Kidney (tissue), 14 donors: ENCODE results near the gene DIPK1C. TPM values are rescaled to one million over a fixed set of nuclear protein-coding genes. Genes with fewer than 3 reads are reported as not detected.

ENCODE experiments used
- DNase-seq, 5 donors: peaks; one replicate each; pipeline ENCODE4 v3.0.0-alpha.2; 2013 to 2020
- FAIRE-seq: peaks from 2 replicates; lab custom pipeline; 2012; peaks lifted over from hg19 to GRCh38; lab: Jason Lieb, UNC
- H3K27ac ChIP-seq, 2 donors: one replicate each; pipeline ENCODE4 v1.7.0; 2013; ENCODE audit warnings: low read depth in 2 of 2, low read length in 2 of 2, inconsistent platforms in 1 of 2
- H3K27me3 ChIP-seq: one replicate; pipeline ENCODE4 v1.7.1; 2013; ENCODE audit warnings: low read length, inconsistent platforms; ENCODE audit not compliant: control insufficient read depth, insufficient read depth
- H3K36me3 ChIP-seq, 3 donors: one replicate each; pipeline versions ENCODE4 v1.7.0 to v1.7.1; 2013; ENCODE audit warnings: low read length in 3 of 3, control low read depth in 1 of 3, inconsistent platforms in 1 of 3; ENCODE audit not compliant: insufficient read depth in 3 of 3, control insufficient read depth in 2 of 3
- H3K4me1 ChIP-seq, 3 donors: one replicate each; pipeline versions ENCODE4 v1.7.0 to v1.7.1; 2013; ENCODE audit warnings: low read length in 3 of 3, inconsistent platforms in 1 of 3, low read depth in 1 of 3; ENCODE audit not compliant: control insufficient read depth in 2 of 3, insufficient read depth in 2 of 3
- H3K4me3 ChIP-seq, 3 donors: one replicate each; pipeline versions ENCODE4 v1.7.0 to v1.8.1; 2013; ENCODE audit warnings: low read length in 3 of 3, control low read depth in 1 of 3, inconsistent platforms in 1 of 3
- H3K9ac ChIP-seq, 3 donors: one replicate each; pipeline versions ENCODE4 v1.7.0 to v1.7.1; 2013; ENCODE audit warnings: low read length in 3 of 3, control low read depth in 1 of 3, inconsistent platforms in 1 of 3
- H3K9me3 ChIP-seq, 3 donors: one replicate each; pipeline versions ENCODE4 v1.7.0 to v1.7.1; 2013; ENCODE audit warnings: low read length in 3 of 3, control low read depth in 1 of 3, inconsistent platforms in 1 of 3; ENCODE audit not compliant: control insufficient read depth in 2 of 3, insufficient read depth in 1 of 3
- intact Hi-C: fragments of 100-400 bp; cut with DNase I; formaldehyde crosslinking; loops from one replicate; pipeline ENCODE4 v1.11.1; 2022
- polyA plus RNA-seq: library from polyadenylated mRNA; stranded (reverse); fragments of 350-450 nt; fragmentation: Illumina TruSeq; extraction: RNeasy Lipid Tissue Mini Kit (QIAGEN cat#74804); gene quantifications from one replicate; pipeline ENCODE4 v1.2.3, GENCODE V29; 2014; ENCODE audit warnings: low read depth, low replicate concordance; ENCODE audit not compliant: insufficient read depth
- total RNA-seq: library from RNA; stranded (reverse); fragmentation: NEBNext Ultra II Directional; extraction: Animal tissue kit (Norgen Biotek cat#: 25700); gene quantifications from one replicate; pipeline ENCODE4 v1.2.1, GENCODE V29; 2021
- TF ChIP-seq, protein P1 (sequence below): IDR thresholded peaks from 3 replicates; pipeline ENCODE4 v1.5.1; 2012; ENCODE audit warnings: mild to moderate bottlenecking, moderate library complexity, borderline replicate concordance; ENCODE audit not compliant: insufficient read depth; ENCODE audit errors: extremely low read depth
- donor health status: control.
- donor health status: control.
- donor health status: control.
- donor health status: control.
- donor health status: control.
- donor health status: DM: yes; HTN: yes; CAD: no.
- donor health status: Normal renal cell carcinoma (clear cell type).

DIPK1C gene
- total and polyA plus RNA-seq, 2 donors from 2014 or later, result 0.09 TPM; not detected in 1

DNA sequence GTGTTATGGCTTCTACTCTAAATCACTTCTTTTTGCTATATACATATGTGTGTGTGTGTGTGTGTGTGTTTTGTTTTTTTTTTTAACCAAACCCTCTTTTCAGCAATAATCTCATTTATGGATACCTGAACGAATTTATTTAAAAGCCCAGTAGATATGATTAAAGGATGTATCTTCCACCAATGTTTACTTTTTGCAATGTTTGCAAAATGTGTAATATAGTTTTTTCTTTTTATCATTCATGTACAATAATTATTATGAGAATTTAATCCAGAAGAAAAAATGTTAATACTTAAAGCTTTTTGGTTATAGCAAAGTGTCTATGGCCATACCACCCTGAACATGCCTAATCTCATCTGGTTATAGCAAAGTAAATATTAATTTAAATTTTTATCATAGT, 37.4 kb upstream of the DIPK1C start:
- DNase-seq (no peak), FAIRE-seq (no peak)
- intact Hi-C loops, result loop anchor here (5.0 kb wide), 1 partner anchor 142 kb away; no protein-coding TSS in a partner anchor
- no peak overlapping the region for H3K4me3 ChIP-seq
- TF ChIP-seq, protein P1, sequence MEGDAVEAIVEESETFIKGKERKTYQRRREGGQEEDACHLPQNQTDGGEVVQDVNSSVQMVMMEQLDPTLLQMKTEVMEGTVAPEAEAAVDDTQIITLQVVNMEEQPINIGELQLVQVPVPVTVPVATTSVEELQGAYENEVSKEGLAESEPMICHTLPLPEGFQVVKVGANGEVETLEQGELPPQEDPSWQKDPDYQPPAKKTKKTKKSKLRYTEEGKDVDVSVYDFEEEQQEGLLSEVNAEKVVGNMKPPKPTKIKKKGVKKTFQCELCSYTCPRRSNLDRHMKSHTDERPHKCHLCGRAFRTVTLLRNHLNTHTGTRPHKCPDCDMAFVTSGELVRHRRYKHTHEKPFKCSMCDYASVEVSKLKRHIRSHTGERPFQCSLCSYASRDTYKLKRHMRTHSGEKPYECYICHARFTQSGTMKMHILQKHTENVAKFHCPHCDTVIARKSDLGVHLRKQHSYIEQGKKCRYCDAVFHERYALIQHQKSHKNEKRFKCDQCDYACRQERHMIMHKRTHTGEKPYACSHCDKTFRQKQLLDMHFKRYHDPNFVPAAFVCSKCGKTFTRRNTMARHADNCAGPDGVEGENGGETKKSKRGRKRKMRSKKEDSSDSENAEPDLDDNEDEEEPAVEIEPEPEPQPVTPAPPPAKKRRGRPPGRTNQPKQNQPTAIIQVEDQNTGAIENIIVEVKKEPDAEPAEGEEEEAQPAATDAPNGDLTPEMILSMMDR, result no peak
- H3K36me3 ChIP-seq, result no peaks in the 10 kb centered on the region
- H3K4me1 ChIP-seq, result peaks cover 4 to 22% (median 19%) of the 10 kb centered on the region in 3 donors
- H3K27me3 ChIP-seq, result no peaks in the 10 kb centered on the region
- no peaks in the 10 kb centered on the region for H3K9me3 ChIP-seq
- H3K27ac ChIP-seq, result no peak overlapping the region
- no peak overlapping the region for H3K9ac ChIP-seq

DNA sequence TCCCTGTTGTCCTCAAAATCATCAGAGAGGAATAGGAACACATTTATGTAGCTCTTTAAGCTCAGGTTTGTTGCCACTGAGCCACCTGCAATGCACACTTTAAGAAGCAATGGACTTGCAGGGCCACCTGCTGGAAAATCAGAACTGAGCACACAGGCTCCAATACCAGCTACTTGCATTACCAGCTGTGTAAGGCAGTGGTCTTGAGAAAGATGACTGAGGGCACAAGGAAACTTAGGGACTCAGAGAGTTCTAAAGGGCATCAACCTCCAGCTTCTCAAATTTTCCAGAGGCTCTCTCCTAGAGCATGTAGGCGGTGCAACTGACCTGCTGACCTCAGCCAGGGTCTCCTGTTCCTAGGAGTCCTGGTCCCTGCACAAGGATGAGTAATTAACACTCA, 36.6 kb upstream of the DIPK1C start:
- Histone ChIP-seq H3K4me3 (no peak overlapping the region), H3K4me1 (peaks cover 4 to 17% (median 13%) of the 10 kb centered on the region in 3 donors), H3K27ac (no peak overlapping the region), H3K36me3 (no peaks in the 10 kb centered on the region), H3K9me3 (no peaks in the 10 kb centered on the region), H3K27me3 (no peaks in the 10 kb centered on the region), H3K9ac (no peak overlapping the region)
- DNase-seq, result peak in 4 of 5 donors; percentile 68 to 80 (median 76)
- TF ChIP-seq, protein P1, result peak; percentile 86
- intact Hi-C loops, result loop anchor here (5.0 kb wide), 1 partner anchor 141 kb away; no protein-coding TSS in a partner anchor
- FAIRE-seq, result no peak

DNA sequence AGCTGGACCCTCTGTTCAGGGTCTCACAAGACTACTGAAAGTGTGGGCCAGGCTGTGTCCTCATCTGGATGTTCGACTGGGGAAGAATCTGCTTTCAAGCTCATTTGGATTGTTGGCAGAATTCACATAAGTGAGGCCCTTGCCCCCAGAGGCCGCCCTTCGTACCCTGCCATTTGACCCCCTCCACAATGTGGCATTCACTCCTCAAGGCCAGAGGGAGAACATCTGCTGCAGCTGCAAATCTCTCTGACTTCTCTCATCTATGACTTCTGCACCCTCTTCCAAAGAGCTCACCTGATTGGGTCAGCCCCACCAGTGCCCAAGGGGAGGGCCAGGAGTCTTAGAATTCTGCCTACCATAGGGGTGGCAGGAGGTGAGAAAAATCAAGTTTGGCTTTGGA, 35.2 kb upstream of the DIPK1C start:
- intact Hi-C loops, result loop anchor here (5.0 kb wide), 1 partner anchor 140 kb away; no protein-coding TSS in a partner anchor
- Histone ChIP-seq H3K27me3 (no peaks in the 10 kb centered on the region), H3K9me3 (no peaks in the 10 kb centered on the region), H3K9ac (no peak overlapping the region), H3K27ac (no peak overlapping the region), H3K4me1 (peaks cover 0 to 4% (median 2%) of the 10 kb centered on the region in 3 donors), H3K4me3 (no peak overlapping the region), H3K36me3 (no peaks in the 10 kb centered on the region)
- TF ChIP-seq, protein P1, result no peak
- FAIRE-seq (no peak), DNase-seq (no peak)
